NT2/D1 (cell line): ENCODE measurements around the gene CDRT4.
"Not testable (repeated sequence)": the region's sequence is repeated elsewhere in the genome, so short reads cannot be mapped to it uniquely, and the experiment has no call there.

Experiments used
- SUZ12 ChIP-seq: IDR thresholded peaks from 2 replicates; pipeline ENCODE4 v1.6.1; 2011; ENCODE audit not compliant: insufficient read length, insufficient read depth; ENCODE audit errors: extremely low read depth
- YY1 ChIP-seq: IDR thresholded peaks from 2 replicates; pipeline ENCODE4 v1.6.1; 2011; ENCODE audit not compliant: insufficient read length, insufficient read depth
- ZNF274 ChIP-seq: IDR thresholded peaks from 2 replicates; pipeline ENCODE4 v1.6.1; 2011; ENCODE audit warnings: mild to moderate bottlenecking, low read depth, low read length

GRCh38 chr17:15439205-15439985 lies 28.0 kb downstream of the CDRT4 start:
- not testable (repeated sequence) for TF ChIP-seq ZNF274, YY1, SUZ12
